NCI-H2227 (cell line): ENCODE results near the gene SH3BP1.

Experiments
- DNase-seq: peaks from one replicate; lab custom pipeline; 2025; ENCODE audit not compliant: unreplicated experiment; lab: John Stamatoyannopoulos, UW

Gene SH3BP1

GRCh38 chr22:37658133-37659065 is 18.9 kb downstream of the SH3BP1 start, which contains the start of gene PDXP:
PDXP (plus strand) TSS chr22:37658723; CDS start chr22:37658783, 60 bp downstream.
- DNase-seq = peak; percentile 98

DNA sequence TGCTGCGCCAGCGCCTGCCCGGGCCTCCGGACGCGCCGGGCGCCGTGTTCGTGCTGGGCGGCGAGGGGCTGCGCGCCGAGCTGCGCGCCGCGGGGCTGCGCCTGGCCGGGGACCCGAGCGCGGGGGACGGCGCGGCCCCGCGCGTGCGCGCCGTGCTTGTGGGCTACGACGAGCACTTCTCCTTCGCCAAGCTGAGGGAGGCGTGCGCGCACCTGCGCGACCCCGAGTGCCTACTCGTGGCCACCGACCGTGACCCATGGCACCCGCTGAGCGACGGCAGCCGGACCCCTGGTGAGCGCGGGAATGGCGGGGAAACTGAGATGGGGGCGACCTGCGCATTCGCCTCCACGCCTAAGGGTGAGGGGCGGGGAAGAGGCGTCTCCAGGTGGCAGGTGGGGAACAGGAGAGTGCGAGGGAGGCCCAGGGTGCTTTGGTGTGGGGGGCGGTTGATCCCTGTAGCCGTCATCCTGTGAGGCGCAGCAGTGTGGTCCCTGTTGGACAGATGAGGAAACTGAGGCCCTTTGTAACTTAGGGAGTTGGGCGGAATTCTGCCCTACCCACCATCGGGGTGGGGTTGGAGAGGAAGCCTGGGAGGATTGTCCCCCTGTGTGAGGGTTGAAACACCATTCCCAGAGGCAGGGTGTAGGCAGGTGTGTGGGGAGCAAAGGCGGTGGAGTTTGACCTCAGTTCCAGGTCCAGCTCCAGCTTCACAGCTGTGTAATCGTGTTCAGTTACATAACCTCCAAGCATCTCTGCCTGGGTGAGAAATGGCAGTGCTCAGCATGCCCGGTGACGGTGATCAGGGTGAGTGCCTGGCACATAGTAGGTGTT is 19.8 kb downstream of the SH3BP1 start:
- no peak for DNase-seq

- no peak for DNase-seq
Observed at GRCh38 chr22:37659897-37660708, 20.6 kb downstream of the SH3BP1 start.

GRCh38 chr22:37660709-37661045 is 21.2 kb downstream of the SH3BP1 start:
- no peak for DNase-seq

DNA sequence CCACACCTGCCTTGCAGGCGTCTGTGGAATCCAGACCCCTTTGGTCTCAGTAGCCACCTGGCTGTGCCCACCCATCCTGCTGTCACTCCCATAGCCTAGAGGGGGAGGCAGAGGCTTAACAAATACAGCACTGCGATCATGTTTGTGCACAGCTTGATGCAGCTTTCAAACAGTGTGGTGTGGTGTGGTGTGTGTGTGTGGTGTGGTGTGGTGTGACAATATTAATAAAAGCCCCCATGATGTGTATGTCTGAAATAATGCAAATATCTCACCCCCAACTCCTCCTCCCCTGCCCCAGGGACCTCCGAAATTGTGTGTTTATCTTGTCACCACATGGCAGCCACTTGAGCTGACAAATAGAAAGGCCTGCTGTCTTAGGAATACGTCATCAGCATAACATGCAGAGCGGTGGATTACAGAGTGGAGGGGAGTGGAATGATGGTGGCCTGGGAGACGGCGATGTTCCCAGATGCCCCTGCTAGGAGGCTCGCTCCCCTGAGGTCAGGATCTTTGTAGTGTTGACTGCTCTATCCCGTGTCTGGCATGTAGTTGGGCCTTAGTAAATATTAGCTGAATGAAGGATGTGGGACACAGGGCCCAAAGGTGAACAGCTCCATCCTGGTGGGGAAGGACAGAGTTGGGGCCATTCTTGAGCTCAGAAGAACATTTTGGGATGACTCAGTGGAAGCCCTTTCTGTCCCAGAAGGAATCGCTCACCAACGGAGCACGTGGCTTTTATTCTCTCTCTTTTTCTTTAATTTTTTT is 21.9 kb downstream of the SH3BP1 start:
- peak; percentile 81 for DNase-seq

DNA sequence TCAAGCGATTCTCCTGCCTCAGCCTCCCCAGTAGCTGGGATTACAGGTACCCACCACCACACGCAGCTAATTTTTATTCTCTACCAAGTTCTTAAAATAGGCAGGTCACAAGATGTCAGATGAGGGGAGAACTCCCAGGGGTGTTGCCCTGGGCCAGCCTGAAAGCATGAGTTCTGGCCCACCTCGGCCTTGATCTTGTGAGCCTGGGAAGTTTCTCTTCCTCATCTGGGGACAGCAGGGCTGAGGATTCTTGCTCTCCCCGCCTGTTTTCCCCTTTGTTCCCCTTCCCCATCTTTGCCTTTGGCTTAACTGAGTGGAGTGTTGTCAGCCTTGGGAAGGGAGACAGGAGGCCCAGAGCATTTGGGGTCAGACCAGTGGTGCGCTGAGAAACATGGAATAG is 22.6 kb downstream of the SH3BP1 start:
- no peak for DNase-seq

- no peak for DNase-seq
Observed at GRCh38 chr22:37663521-37664140, 24.2 kb downstream of the SH3BP1 start.

GRCh38 chr22:37664249-37665101 is 25.0 kb downstream of the SH3BP1 start:
- no peak for DNase-seq

DNA sequence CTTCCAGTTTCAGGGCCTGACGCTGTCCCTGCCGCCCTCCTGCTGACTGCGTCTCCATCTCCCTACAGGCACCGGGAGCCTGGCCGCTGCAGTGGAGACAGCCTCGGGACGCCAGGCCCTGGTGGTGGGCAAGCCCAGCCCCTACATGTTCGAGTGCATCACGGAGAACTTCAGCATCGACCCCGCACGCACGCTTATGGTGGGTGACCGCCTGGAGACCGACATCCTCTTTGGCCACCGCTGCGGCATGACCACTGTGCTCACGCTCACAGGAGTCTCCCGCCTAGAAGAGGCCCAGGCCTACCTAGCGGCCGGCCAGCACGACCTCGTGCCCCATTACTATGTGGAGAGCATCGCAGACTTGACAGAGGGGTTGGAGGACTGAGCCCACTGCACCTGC is 26.0 kb downstream of the SH3BP1 start:
- DNase-seq = no peak

DNA sequence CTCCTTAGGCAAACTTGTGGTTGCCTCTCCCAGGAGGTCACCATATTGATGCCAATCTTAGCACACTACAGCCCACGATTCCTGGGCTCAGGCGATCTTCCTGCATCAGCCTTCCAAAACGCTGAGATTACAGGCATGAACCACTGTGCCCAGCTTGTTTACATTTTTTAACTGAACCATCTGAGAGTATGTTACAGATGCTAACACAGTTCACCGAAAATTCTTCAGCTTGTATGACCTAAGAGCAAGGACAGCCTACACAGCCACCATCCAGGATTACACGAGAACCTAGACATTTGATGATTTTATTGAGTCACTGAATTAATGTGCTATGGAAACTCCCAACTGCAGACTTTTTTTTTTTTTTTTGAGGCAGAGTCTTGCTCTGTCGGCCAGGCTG is 30.1 kb downstream of the SH3BP1 start:
- DNase-seq = no peak

GRCh38 chr22:37672206-37672919 is 32.9 kb downstream of the SH3BP1 start:
- no peak for DNase-seq

DNA sequence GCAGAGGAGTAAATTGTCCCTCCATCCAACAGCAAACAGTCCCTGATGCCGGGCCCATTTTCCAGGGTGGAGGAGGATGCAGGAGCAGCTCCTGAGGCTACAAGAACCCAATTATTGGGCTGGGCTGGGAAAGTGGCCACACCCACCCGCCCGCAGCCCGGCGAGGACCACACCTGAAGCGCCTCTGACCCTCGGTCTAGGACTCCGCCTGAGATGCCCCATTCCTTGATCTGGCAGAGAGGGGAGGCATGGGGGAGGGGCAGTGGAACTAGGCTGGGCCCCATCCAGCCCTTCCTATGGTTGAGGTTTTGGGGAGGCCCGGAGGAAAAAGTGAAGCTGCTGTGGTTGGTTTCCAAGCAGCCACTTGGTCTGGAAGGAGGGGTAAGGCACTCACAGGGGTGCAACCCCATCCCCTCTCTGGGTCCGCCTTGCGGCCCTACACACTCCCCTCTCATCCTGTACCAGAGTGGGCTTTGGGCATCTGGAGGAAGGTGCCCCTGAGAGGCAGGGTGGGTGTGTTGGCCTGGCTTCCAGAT is 33.5 kb downstream of the SH3BP1 start:
- DNase-seq = no peak

GRCh38 chr22:37674248-37674647 is 34.8 kb downstream of the SH3BP1 start:
- DNase-seq = no peak

- DNase-seq = peak; percentile 47
Observed at GRCh38 chr22:37674951-37675929, 35.8 kb downstream of the SH3BP1 start, which contains the start of gene LGALS1. LGALS1 (plus strand) TSS chr22:37675636; CDS start chr22:37675703, 67 bp downstream.

GRCh38 chr22:37675930-37676735 is 36.7 kb downstream of the SH3BP1 start:
- no peak for DNase-seq
